GM18951 (cell line): Measurements from ENCODE around the gene CCNJL.
"Not testable (repeated sequence)": the region's sequence is repeated elsewhere in the genome, so short reads cannot be mapped to it uniquely, and the experiment has no call there.

Experiments
- POLR2A ChIP-seq: IDR thresholded peaks from 4 replicates; pipeline ENCODE4 v1.6.1; 2011; ENCODE audit warnings: mild to moderate bottlenecking; ENCODE audit not compliant: insufficient read length, insufficient read depth; ENCODE audit errors: extremely low read depth
- in situ Hi-C: fragments of 300-500 bp; cut with MboI; formaldehyde crosslinking; loops from one replicate; pipeline ENCODE4 v1.12.0; 2022; ENCODE audit warnings: low sequenced_read_pairs, mixed read lengths, inconsistent platforms; ENCODE audit not compliant: unreplicated experiment

CCNJL gene

DNA sequence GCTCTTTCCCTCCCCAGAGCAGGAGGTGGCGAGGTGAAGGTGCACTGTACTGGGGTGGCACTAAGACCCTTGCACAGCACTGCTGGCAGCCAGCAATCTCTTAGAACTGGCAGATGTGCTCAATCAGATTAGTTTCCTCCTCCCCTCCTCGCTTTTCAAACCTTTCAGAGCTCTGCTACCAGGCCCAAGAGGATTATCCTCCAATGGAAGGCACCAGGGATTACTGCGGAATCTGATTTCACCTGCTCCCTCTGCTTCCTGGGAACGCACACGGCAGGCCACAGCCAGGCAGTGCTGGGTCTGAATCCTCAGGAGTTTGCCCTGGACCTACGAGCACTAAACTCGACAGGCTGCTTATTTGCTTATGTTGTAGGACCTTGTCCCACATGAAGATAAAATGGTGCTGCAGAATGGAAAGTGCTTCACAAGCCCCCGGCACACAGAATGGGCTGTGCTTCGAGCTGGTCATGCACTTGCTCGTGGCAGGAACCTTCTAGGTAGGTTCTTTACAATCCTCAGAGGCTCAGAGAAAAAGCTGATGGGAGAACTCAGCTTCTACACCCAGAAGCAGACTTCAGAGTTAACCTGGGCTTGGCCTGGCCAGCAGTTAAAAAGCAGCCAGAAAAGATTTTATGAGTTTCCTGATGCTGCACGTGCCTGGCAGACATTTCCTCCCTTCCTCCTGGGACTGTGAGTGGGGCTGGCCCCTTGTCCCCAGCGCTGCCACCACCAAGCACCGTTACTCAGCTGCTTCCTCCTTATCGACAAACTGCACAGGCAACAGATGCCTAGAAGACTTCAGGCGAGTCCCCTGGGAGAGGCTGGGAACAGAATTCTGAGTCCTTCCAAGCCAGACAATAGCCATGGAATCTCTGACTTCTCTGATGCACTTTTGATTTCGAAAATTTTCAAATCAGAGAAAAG, 50.0 kb downstream of the CCNJL start:
- no peak for TF ChIP-seq POLR2A

GRCh38 chr5:160260881-160261815, 51.2 kb downstream of the CCNJL start:
- in situ Hi-C loops = no loop called here
- TF ChIP-seq POLR2A = no peak

More for the DNA sequence above, 50.0 kb downstream of the CCNJL start:
- in situ Hi-C loops = no loop called here

- no peak for TF ChIP-seq POLR2A
- in situ Hi-C loops = no loop called here
Measured at GRCh38 chr5:160260006-160260775, 52.2 kb downstream of the CCNJL start.

- no peak for TF ChIP-seq POLR2A
- in situ Hi-C loops = no loop called here
Measured at GRCh38 chr5:160259341-160259740, 53.0 kb downstream of the CCNJL start.

- TF ChIP-seq POLR2A = no peak
- in situ Hi-C loops = no loop called here
Measured at GRCh38 chr5:160254706-160255105, 57.7 kb downstream of the CCNJL start.

DNA sequence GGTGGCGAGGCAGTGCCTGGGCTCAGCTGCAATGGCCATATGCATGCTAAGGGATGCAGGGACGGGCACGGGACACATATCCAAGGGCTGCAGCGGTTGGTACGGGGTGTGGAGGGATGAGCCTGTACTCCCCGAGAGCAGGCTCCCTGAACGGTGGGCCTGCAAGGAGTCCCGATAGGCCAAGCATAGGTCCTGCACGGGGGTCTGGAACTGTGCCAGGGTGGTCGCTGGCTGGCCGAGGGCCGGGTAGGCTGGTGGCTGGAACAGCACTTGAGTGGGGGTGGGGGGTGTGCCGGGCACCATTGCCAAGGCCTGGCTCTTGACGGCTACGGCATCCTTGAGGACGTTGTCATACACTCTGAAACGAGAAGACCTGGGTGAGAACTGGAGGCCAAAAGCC, 58.9 kb downstream of the CCNJL start:
- in situ Hi-C loops = no loop called here
- no peak for TF ChIP-seq POLR2A

- no peak for TF ChIP-seq POLR2A
- in situ Hi-C loops = no loop called here
Measured at GRCh38 chr5:160252916-160253315, 59.4 kb downstream of the CCNJL start.

GRCh38 chr5:160251406-160252155, 60.8 kb downstream of the CCNJL start:
- in situ Hi-C loops = no loop called here

DNA sequence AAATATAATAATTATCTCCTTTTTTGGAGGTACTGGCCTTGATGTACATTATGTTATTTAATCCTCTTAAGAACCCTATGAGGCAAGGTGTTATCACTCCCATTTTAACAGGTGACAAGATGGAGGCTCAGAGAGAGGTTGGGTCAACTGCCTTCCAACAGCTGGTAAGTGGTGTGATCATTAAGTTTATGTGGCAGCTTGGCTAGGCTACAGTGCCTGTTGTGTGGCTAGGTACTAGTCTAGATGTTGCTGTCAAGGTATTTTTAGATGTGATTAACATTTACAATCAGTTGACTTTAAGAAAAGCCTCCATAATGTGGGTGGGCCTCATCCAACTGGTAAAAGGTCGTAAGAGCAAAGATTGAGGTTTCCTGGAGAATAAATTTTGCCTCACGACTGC, 61.5 kb downstream of the CCNJL start:
- TF ChIP-seq POLR2A = no peak
- in situ Hi-C loops = no loop called here

More at GRCh38 chr5:160251406-160252155, 60.8 kb downstream of the CCNJL start:
- TF ChIP-seq POLR2A = no peak

DNA sequence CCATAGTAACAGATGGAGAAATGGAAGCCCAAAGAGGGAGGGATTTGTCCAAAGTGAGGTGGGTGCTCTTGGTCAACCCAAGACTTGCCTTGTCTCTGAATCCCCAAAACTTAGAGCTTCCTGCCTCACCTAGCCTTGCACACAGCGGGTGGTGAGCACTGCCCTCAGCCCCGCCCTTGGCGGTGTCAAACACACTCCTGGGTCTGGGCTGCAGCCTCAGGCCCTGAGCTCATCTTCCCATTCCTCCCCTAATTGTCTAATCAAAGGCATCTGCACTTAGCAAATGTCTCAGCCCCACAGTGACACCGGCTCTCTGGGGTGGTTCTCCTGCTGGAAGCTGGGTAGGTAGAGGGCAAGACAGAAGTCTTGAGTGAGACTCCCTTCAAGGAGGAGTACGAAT, 62.1 kb downstream of the CCNJL start:
- no peak for TF ChIP-seq POLR2A

DNA sequence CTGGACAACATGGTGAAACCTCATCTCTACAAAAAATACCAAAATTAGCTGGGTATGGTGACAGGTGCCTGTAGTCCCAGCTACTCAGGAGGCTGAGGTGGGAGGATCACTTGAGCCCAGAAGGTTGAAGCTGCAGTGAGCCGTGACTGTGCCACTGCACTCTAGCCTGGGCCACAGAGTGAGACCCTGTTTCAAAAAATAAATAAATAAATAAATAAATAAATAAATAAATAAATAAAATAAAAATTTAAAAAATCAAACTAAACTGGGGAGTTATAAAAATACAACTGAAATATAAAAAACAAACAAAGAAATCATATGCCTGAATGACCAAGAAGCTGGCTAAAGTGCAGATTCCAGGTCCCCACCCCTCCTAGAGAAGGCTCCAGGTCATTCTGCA, 62.8 kb downstream of the CCNJL start:
- in situ Hi-C loops = not testable (repeated sequence)

More for the DNA sequence above, 62.1 kb downstream of the CCNJL start:
- in situ Hi-C loops = no loop called here

GRCh38 chr5:160245506-160246086, 66.8 kb downstream of the CCNJL start:
- in situ Hi-C loops = no loop called here
- no peak for TF ChIP-seq POLR2A

- in situ Hi-C loops = no loop called here
- TF ChIP-seq POLR2A = no peak
Measured at GRCh38 chr5:160242145-160242544, 70.2 kb downstream of the CCNJL start.
